DMS153 treated with DMSO at 0.1 percent for 48 hours (cell line): Measurements from ENCODE around the gene ZFP36.
"Not testable (repeated sequence)": the region's sequence is repeated elsewhere in the genome, so short reads cannot be mapped to it uniquely, and the experiment has no call there.

ENCODE experiments used
- DNase-seq: peaks from one replicate; lab custom pipeline; 2025; ENCODE audit not compliant: unreplicated experiment; lab: John Stamatoyannopoulos, UW

Gene ZFP36

DNA sequence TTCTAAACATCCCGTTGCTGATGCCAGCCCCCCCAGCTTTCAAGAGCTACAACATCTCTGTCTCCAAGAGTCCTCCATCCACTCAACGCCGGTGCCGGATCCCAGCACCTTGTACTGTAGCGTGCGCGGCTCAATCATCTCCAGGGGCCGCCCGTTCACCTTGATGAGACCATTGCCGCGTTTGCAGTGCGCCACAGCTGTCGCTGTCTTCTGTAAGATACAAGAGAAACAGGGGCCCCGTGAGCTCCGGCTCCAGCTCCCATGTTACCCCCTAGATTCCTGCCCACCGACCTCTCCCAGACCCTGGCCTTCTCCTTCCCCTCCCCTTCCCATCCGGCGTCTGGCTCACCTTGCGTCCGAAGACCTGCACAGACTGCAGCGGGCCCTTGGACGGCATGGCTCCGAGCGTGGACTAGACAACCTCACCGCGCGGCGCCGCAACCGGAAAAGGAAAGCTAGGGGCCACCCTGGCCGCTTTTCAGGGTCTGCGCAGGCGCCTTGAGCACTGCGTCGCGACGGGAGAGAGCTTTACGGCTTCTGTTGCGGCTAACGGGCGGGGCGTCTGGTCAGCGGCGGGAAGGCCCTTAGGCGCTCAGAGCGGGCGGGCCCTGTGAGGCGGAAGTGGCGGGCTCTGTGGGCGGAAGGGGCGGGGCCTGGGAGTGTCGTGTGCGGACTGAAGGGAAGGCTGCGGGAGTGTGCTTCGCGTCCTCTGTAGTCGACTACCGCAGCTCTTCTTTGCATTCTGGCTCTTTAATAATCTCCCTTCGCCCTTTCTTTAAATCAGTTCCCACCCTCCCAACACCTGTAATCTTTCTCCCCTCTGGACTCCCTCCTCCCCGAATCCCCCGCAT, 29.1 kb downstream of the ZFP36 start, which contains the start of gene RPS16:
RPS16 (minus strand) TSS at position 451 of the 851 bp plus-strand sequence; CDS start at position 397, 54 bp downstream.
- DNase-seq, result peak; percentile 92

DNA sequence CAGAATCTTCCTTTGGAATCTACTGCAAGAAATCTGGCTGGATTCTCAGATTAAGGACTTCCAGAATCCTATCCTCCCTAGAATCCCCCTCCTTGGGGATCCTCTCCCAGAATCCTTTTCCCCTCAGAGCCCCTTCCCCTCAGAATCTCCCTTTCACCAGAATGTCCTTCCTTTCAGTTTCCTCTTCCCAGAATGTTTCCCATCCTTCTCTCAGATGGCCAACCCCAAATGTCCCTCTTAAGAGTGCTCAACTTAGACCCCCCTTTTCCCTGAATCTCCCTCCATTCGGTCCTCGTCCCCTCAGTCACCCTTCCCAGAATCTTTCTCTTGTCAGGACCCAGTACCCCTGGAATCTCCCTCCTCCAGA, 29.7 kb downstream of the ZFP36 start:
- DNase-seq, result no peak

DNA sequence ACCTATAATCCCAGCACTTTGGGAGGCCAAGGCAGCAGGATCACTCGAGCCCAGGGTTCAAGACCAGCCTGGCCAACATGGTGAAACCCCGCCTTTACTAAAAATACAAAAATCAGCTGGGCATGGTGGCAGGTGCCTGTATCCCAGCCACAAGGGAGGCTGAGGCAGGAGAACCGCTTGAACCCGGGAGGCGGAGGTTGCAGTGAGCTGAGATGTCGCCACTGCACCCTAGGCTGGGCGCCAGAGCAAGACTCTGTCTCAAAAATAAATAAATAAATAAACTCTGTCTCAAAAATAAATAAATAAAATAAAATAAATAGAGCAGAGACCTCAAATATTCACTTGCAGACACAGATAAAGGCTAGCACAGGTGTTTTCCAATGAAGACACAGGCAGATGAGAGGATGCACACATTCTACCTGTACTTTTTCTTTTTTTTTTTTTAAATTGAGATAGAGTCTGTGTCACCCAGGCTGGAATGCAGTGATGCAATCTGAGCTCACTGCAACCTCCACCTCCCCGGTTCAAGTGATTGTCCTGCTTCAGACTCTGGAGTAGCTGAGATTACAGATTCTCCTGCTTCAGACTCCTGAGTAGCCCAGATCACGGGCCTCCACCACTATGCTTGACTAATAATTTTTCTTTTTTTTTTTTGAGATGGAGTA, 31.8 kb downstream of the ZFP36 start:
- DNase-seq, result no peak

DNA sequence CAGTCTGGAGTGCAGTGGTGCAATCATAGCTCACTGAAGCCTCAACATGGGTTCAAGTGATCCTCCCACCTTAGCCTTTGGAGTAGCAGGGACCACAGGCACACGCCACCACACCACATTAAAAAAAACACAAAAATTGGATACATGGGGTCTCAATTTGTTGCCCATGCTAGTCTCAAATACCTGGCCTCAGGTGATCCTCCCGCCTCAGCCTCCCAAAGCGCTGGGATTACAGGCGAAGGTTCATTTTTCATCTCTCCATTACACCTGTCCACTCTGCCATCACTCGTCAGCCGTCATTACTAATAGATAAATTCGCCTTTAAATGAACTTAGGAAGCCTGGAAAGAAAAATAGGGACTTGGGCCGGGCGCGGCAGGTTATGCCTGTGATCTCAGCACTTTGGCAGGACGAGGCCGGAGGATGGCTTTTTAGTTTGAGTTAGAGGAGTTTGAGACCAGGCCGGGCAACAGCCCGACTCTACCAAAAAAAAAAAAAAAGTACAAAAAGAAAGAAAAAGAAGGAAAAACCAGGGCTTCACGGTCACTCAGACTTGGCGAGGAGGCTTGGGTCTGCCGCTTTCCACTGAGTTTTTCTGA, 38.0 kb downstream of the ZFP36 start:
- no peak for DNase-seq

DNA sequence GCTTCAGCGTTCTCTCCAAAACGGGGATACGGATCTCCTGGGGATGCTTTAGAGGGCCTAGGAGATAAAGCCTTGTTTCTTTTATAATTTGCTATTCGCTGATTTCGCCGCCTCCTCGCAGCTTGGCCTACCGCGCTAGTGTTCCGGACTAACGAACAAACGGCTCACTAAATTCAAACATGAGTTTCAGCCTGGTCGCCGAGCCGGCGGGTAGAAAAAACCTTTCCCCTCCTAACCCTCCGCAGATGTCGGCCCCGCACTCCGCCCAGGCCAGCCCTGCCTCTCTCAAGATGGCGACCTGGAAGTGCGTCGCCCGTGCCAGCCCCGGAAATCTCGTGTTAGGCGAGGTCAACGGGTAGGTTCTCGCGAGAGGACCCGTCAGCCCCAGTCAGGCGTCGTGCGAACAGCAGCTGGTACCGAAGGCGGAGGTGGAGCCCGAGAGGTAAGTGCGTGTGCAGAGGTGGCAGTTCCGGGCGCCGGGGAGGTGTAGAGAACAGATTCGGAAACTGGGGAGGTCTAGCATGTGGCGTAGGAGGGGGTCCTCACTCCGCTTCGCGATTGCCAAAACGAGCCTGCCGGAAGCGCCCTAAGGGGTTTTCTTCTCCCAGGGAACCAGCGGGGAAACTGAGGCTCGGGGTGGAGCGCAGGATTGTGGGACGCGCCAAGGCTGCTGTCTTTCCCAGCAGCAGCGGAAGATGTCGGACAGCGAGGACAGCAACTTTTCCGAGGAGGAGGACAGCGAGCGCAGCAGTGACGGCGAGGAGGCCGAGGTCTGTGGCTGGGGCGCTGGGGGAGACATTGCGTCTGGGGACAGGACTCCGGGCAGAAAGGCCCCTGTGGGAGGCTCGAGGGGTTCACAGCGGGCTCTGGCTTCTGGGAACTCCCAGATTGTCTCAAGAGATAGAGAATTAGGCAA, 38.8 kb downstream of the ZFP36 start, which contains the start of gene SUPT5H:
SUPT5H (plus strand) TSS at position 387 of the 916 bp plus-strand sequence; CDS start at position 696, 309 bp downstream.
- peak; percentile 86 for DNase-seq

DNA sequence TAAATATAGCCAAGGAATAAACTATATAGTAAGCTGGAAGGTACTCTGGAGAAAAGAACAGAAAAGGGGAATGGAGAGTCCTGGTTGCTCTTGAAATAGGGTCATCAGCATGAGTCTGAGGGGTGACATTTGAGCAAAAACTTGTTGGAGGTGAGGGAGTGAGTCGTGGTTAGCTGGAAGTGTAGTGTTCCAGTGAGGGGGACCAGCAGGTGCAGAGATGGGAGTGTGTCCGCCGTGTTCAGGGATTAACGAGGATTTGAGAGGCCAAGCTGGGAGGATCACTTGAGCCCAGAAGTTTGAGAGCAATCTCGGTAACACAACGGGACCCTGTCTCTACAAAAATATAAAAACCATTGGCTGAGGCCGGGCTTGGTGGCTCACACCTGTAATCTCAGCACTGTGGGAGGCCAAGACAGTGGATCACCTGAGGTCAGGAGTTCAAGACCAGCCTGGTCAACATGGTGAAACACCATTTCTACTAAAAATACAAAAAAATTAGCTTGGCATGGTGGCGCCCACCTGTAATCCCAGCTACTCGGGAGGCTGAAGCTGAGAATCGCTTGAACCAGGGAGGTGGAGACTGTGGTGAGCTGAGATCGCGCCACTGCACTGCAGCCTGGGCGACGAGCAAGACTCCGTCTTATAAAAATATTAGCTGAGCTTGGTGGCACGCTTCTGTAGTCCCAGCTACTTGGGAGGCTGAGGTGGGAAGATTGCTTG, 39.9 kb downstream of the ZFP36 start:
- no peak for DNase-seq

DNA sequence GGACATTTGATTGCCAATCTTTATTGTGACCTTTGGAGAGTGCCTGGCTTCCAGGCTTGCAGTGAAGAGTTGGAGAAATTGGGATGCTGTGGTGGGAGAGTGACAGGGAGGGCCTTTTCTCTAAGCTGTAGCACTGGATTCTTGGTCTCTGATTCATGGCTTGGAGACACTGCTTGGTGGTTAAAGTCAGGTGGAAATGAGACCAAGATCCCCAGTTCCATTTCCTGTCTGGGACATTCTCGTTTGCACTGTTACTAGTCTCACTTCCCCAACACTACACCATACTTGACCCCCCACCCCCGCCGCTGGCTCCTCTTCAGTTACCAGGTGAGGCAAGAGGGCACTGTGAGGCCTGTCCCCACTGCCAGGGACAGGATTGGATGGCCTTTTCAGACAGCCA, 41.6 kb downstream of the ZFP36 start:
- no peak for DNase-seq

DNA sequence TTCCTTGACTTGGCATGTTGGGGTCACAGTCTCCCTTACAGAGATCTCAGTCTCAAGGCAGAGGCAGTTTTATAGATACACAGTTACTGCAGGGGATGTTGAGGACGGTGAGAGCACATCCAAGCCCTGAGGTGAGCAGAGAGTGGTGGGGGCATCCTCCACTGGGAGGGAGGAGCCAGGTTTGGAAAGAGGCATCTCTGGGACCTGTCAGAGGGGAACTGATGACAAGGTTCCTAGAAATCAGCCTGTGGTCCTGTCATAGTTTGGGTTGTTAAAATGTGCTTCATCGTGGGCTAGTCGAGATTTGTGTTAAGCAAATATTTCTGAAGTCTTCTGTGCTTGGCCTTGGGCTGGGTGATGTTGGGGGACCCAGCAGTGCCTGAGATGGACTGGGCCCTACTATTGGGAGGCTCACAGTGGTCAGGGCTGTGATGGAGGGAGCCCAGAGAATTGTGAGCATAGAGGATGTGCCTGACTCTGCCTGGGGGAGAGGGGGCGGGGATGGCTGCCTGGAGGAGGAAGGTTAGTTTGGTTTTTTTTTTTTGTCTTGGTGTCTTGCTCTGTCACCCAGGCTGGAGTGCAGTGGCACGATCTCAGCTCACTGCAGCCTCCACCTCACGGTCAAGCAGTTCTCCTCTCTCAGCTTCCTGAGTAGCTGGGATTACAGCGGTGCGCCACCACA, 42.6 kb downstream of the ZFP36 start:
- DNase-seq, result no peak

DNA sequence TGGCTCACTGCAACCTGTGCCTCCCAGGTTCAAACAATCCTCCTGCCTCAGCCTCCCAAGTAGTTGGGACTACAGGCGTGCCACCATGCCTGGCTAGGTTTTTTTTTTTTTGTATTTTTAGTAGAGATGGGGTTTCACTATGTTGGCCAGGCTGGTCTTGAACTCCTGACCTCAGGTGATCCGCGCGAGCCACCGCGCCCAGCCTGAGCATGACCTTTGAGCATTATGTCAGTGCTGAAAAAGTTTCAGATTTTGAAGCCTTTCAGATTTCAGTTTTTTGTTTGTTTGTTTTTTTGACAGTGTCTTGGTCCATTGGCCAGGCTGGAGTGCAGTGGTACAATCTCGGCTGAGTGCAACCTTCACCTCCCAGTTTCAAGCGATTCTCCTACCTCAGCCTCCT, 44.6 kb downstream of the ZFP36 start:
- DNase-seq, result not testable (repeated sequence)
